RPMI7951 (cell line): ENCODE results near the gene MGAT5. TPM values are rescaled to one million over a fixed set of nuclear protein-coding genes. Genes with fewer than 3 reads are reported as not detected.
A peak's percentile ranks its signal among the peaks of the same experiment; 100 is the strongest.

Experiments
- DNase-seq: peaks from one replicate; pipeline ENCODE4 v3.0.0-alpha.2; 2012; ENCODE audit warnings: low read depth
- total RNA-seq: library from RNA; depleted of rRNA; stranded (reverse); fragments of >200 nt; shearing (Covaris generic); gene quantifications from 2 replicates; pipeline ENCODE4 v1.2.3, GENCODE V29; 2014

Gene MGAT5
- total RNA-seq, 1 experiment from 2014 or later: 23.9 TPM

GRCh38 chr2:134362740-134363139, 108.9 kb downstream of the MGAT5 start:
- no peak for DNase-seq

- DNase-seq: peak; percentile 31
Measured at GRCh38 chr2:134365356-134365755, 111.5 kb downstream of the MGAT5 start.

- DNase-seq: no peak
Measured at GRCh38 chr2:134366359-134366758, 112.5 kb downstream of the MGAT5 start.

GRCh38 chr2:134367213-134367612, 113.3 kb downstream of the MGAT5 start:
- peak; percentile 20 for DNase-seq

- DNase-seq: peak; percentile 96
Measured at GRCh38 chr2:134368009-134368817, 114.3 kb downstream of the MGAT5 start.

- no peak for DNase-seq
Measured at GRCh38 chr2:134369220-134369902, 115.5 kb downstream of the MGAT5 start.

- peak; percentile 97 for DNase-seq
Measured at GRCh38 chr2:134370655-134371445, 117.0 kb downstream of the MGAT5 start.

GRCh38 chr2:134372141-134372540, 118.3 kb downstream of the MGAT5 start:
- DNase-seq: peak; percentile 62

GRCh38 chr2:134372611-134373131, 118.8 kb downstream of the MGAT5 start:
- DNase-seq: peak; percentile 99

GRCh38 chr2:134375935-134376334, 122.1 kb downstream of the MGAT5 start:
- DNase-seq: peak; percentile 69

- no peak for DNase-seq
Measured at GRCh38 chr2:134377730-134378129, 123.9 kb downstream of the MGAT5 start.

GRCh38 chr2:134379293-134379692, 125.4 kb downstream of the MGAT5 start:
- no peak for DNase-seq

GRCh38 chr2:134379722-134380121, 125.8 kb downstream of the MGAT5 start:
- DNase-seq: no peak

- DNase-seq: no peak
Measured at GRCh38 chr2:134381141-134381540, 127.3 kb downstream of the MGAT5 start.

- no peak for DNase-seq
Measured at GRCh38 chr2:134384131-134384530, 130.3 kb downstream of the MGAT5 start.

- DNase-seq: no peak
Measured at GRCh38 chr2:134385195-134385594, 131.3 kb downstream of the MGAT5 start.

GRCh38 chr2:134386310-134386709, 132.4 kb downstream of the MGAT5 start:
- DNase-seq: no peak

GRCh38 chr2:134389381-134389780, 135.5 kb downstream of the MGAT5 start:
- no peak for DNase-seq

- DNase-seq: no peak
Measured at GRCh38 chr2:134391751-134392160, 137.9 kb downstream of the MGAT5 start.

- DNase-seq: no peak
Measured at GRCh38 chr2:134392442-134393074, 138.7 kb downstream of the MGAT5 start.

- DNase-seq: no peak
Measured at GRCh38 chr2:134393075-134393461, 139.2 kb downstream of the MGAT5 start.

GRCh38 chr2:134395779-134396178, 141.9 kb downstream of the MGAT5 start:
- peak; percentile 32 for DNase-seq
